Breast epithelium (tissue), 3 donors: ENCODE results near the gene XPC.

Experiments used
- CTCF ChIP-seq, 3 donors: fragments of 450-650 bp; IDR thresholded peaks; one replicate each; pipeline ENCODE4 v1.5.1; 2016 to 2017; ENCODE audit warnings: antibody characterized with exemption in 3 of 3, mild to moderate bottlenecking in 3 of 3, moderate library complexity in 3 of 3
- POLR2A ChIP-seq: fragments of 450-650 bp; IDR thresholded peaks from one replicate; pipeline ENCODE4 v1.6.1; 2016; ENCODE audit warnings: antibody characterized with exemption, mild to moderate bottlenecking, moderate library complexity
- POLR2AphosphoS5 ChIP-seq, 3 donors: sonication (generic); formaldehyde crosslinking; IDR thresholded peaks; one replicate each; pipeline ENCODE4 v1.6.1; 2017; ENCODE audit warnings: antibody characterized with exemption in 3 of 3

GRCh38 chr3:14208168-14208567, 29.8 kb upstream of the XPC start:
- no peak for TF ChIP-seq POLR2A
- TF ChIP-seq CTCF (IDR thresholded peaks at IDR 0.05), result no peak
- no peak for TF ChIP-seq POLR2AphosphoS5 (IDR thresholded peaks at IDR 0.05)
